GM19193 (cell line): ENCODE measurements around the gene GJA5.

ENCODE experiments used
- POLR2A ChIP-seq: IDR thresholded peaks from 4 replicates; pipeline ENCODE4 v1.6.1; 2011; ENCODE audit not compliant: insufficient read depth, insufficient read length; ENCODE audit errors: extremely low read depth

GJA5 gene

DNA sequence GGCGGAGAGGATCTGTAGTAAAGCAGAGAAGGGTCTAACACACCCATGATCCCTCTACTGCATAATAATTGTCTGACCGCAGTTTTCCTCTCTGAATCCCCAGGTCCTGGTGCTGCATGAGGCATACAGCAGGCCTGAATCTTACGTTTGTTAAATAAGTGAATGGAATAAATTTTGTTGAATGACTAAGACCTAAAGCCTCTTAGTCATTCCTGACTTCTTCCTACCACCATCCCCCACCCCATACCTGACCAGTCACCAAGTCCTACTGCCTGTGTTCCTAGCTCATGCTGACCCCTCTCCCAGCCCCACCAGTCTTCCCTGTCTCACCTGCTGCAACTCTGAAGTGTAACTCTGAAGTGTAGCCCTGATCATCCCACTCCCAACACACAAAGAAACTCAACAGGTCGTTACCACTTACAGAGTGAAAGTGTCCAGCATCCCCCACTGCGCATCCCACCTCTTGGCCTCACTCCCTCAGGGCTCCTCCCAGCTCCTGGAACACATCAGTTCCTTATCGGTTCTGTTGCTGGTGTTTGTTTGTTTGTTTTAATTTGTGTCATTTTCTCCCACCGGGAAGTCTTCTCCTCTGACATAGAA lies 9.7 kb downstream of the GJA5 start:
- TF ChIP-seq POLR2A, result no peak

DNA sequence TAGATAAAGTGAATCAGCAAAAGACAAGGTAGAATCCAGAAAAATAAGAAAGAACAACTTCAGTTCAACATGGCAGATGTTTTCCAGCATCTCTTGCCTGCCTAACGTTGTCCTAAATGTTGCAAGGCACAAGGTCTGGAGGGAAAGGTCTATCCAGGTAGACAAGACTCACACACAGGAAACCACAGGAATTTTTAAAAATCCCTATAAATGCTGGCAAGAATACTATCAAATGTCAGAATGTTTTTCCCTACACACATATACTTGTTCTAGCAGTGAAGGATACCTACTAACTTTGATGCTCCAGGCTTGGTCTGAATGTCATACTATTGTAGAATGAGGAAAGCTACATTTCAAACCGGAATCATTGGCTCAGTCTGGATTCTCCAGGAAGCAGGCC lies 10.6 kb downstream of the GJA5 start:
- TF ChIP-seq POLR2A, result no peak

DNA sequence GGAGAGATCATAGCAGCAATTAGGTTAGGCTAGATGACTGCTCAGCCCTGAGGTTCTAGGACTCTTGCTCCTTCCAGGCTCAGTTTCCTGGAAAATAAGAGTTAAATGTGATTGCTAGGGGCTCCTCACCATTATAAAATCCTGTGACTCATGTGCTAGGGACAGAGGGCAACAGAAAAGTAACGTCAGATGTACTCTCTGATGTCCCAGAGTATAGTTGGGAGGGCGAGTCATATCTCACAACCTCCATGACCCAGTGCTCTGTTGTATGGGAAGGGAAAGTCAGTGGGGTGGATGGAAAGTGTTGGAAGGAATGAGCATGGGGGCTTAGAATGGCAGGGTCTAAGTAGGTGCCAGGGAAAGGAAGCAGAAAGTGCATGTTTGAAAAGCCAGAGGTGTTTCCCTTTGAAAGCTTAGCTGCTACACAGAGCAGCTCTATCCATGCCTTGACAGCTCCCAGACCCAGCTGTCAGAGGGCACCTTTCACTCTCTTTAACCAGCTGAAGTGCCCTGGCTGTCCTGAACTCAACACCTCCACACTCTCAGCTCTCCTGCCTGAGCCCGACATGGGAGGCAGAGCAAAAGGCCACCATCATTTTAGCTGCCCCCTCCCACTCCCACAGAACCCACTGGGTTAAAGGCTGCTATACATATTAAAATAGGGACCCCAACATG lies 11.6 kb downstream of the GJA5 start:
- no peak for TF ChIP-seq POLR2A

DNA sequence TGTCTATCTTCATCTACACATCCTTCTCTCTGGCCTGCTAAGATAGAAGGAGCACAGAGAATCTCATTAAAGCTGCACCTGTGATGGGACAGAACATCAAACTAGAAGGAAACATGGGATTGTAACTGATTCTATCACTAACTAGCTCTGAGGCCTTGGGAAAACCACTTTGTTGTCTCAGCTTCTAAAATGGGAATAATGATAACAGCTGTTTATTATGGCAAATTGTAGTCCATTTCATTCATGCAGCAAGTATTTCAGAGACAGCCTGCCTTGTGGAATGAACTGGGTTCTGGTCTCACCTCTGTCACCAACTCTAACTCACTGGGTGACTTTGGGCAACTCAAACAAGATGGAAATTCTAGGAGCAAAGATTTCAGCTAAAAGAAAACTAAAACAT lies 12.4 kb downstream of the GJA5 start:
- TF ChIP-seq POLR2A, result no peak

DNA sequence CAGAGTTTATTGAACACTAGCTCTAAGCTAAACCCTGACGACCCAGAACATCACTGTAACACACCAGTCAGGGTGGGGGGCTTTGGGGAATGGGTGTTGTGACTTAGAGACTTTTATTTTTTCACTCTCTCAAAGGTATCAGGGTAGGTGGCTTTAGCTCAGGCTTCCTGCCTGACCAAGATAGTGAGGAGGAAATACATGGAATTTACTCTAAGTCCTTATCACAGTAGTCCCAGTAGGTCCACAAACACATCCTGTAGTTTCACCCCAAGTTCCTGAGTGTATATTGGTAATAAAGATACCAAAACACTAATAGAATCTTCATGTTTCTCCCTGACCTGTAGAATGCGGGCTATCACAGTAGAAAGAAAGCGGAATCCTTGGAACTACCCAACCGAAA lies 15.1 kb downstream of the GJA5 start:
- no peak for TF ChIP-seq POLR2A

DNA sequence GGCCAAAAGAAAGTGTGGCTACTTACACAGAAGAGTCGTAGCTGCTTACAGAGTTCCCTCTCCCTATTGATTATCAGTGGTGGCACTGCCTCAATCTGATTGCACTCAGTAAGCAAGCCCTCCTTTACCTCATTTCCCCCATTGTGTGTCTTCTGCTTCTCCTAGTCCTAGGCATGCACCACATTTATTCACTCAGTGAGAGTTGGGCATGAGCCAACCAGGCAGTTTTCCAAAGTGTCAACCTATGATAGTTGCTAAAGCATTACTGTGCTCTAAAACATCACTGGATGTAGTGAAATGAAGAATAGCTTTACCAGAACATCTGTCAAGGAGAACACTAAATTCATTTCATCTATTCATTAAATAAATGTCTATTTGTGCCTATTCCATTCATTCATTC lies 19.3 kb downstream of the GJA5 start:
- TF ChIP-seq POLR2A, result no peak

DNA sequence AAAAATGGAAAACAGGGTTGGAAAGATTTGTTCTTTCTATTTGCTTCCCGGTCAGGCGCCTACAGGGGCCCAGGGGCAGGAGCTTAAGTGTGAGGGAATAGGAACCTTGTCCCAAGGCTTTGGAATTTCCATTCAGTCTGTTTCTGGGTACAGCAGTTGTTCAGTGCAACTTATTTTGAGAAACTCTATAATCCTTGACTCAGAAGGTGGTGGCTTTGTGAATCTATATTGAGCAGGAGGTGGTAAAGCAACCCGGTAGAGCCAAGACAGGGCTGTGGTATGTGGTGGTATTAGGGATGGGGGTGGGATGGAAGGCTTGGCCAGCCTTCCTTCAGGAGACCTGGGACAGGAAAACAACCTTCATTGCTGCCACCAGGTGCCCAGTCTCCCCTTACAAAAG lies 20.0 kb downstream of the GJA5 start:
- no peak for TF ChIP-seq POLR2A

DNA sequence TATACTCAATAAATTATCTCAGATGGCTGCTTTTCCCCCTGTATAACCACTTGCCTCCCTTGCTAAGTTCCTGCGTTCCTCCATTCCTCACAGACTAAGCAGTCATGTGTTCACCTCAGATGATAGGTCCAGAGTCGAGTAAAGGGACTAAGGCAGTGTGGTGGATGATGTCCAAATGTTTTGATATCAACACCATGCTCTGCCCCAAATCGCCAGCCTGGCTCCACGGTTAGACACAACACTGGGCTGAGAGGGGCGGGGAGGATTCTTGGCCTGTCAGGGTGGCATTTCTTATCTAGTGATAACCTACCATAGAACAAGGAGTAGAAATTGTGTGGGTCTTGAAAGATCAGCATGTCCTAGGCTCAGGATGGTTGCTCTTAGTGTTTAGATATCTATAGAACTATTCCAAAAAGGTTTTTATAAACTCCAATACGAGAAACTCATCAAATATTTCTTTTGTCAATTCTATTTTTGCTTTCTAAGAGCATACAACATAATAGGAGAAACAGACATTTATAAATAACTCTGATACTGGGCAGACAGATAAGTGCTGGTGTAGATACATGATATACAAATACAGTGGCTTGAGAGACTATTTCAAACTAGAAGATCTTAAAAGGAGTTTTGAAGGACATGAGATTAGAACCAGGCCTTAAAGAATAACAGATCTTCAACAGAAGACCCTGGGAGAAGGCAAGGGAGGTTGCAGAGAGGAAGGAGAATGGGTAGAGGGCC lies 21.5 kb downstream of the GJA5 start:
- TF ChIP-seq POLR2A, result no peak

DNA sequence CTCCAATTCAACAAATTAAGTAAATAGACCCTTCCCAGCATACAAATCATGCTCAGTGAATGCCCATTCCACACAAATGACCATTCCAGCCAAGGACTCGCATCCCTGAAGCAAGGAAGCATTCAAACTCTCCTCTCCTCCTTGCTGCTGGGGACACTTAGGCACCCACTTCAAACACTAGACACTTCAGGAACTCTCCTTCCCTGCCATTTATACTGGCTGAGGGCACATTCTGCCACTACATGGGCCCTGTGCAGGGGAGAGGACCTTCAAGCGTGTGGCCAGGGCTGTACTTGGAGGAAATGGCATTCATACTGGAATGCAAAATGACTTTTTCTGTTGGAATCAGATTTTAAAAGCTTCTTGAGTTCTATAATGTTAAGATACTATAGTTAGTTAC lies 22.3 kb downstream of the GJA5 start:
- TF ChIP-seq POLR2A, result no peak

DNA sequence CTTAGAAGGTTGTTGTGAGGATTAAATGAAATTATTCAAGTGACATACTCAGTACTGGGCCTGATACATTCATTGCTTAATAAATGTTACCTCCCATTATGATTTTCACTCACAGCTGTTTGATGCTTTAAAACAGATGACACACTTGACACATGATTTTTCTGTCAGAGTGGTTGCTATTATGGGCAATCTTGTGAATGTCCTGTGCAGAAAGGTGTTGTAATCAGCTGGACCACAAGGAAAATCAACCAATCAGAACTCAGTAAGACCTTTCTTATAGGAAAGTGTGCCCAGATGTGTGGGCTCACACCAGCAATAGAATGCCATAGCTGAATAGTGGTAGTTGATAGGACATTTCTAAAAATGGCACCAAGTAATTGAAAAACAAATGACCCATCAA lies 23.5 kb downstream of the GJA5 start:
- no peak for TF ChIP-seq POLR2A

DNA sequence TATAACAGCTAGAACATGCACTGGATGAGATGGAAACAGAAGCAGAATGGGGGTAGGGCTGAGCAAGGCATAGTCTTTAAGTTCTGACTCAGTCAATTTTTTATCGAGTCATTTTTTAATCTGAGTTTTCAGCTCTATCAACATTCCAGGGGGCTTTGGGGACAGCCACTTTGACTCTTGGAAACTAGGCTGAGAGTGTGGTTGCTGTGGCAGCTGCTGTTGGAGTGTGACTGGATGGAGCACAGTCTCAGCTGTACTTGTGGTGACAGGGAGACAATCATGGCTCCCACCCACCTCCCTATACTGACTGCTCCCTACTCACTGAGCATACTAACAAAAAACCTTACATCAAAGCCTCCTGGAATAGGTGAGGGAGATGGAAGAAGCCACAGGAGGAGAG lies 25.0 kb downstream of the GJA5 start:
- TF ChIP-seq POLR2A, result no peak

DNA sequence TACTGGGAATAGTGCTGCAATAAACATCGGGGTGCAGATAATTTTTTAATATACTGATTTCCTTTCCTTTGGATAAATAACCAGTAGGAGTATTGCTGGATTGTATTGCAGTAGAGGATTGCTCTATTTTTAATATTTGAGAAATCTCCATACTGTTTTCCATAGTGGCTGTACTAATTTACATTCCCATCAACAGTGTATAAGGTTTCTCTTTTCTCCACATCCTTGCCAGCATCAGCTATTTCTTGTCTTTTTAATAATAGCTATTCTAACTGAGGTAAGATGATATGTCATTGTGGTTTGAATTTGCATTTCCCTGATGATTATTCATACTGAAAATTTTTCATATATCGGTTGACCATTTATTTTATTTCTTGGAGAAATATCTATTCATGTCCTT lies 31.1 kb downstream of the GJA5 start:
- no peak for TF ChIP-seq POLR2A

DNA sequence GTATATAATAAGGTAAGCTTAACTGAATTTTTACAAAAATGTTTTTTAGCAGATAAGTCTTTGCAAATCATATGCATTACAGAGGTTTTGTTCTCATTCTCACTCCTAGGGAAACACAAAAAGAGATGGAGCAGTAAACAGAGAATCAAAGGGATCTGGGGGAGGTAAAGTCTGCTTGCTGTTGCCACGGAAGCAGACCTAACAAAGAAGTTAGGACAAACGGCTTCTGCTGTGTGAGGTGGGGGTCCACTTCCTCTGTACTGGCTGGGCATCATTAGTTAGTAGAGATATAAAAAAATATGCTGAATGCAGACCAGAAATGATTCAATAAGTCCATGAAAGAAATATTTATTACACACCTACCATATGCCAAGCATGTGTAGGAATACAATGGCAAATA lies 34.2 kb downstream of the GJA5 start:
- TF ChIP-seq POLR2A, result no peak

DNA sequence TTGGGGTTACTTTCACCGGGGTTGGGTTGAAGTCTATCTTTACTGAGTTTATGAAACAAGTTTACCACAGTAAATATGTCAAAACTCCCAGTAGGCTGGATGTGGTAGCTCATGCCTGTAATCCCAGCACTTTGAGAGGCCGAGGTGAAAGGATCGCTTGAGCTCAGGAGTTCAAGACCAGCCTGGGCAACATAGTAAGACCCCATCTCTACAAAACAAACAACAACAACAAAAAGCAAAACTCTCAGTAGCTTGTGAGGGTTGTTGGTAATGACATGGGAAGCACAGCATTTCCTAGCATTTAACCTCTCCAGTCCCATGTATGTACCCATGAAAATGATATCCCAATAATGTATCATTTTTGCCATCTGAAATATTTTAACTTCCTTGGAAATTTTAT lies 34.7 kb downstream of the GJA5 start:
- TF ChIP-seq POLR2A, result no peak

DNA sequence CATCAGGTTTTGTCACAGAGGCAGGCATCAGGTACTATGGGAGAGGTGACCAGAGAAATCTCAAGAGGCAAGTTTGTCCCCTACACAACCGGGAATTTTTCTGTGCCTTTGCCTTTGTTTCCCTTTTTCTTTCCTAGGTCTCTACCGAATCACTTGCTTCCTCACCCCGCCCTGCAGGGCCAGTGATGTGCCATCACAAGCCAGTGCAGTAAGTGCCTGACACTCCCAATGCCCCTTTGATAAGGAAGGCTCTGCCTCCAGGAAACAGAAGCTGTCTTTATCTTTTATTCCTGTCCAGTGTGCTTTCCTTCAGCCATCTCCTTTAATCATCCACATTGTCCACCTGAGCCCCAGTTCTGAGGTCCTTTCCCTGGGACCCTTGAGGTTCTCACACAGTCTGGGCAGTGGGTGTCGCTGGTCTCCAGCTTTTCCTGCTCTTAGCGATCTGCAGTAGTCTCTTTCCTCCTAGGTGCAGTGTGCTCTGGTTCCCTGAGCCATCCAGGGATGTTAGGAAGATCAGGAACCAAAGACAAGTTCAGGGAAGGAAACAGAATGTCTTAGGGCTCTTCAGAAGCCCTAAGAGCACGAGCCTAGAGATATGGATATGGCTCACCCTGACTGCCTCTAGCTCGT lies 36.6 kb downstream of the GJA5 start:
- no peak for TF ChIP-seq POLR2A

DNA sequence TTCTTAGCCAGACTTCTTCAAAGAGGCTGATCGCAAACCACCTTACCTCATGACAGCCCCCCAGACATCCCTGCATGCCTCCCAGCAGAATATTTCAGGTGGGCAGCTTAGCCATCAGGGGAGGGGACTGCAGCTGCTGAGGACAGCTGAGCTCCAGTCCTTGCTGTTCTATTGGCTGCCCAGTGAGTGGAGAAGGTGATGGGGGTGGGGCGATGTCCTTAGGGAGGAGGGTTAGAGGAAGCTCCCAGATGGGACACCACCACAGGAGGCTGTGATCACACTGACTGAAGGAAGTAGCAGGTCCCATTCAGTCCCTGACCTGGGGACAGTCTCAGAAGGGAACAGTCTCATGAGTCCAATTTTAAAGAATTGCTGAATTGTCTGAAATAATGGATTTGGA lies 38.3 kb downstream of the GJA5 start:
- no peak for TF ChIP-seq POLR2A
